ENCODE data around the gene RCBTB1.

Gene RCBTB1

GRCh38 chr13:49554387-49554786 is 31.0 kb downstream of the RCBTB1 start:
- Histone ChIP-seq H3F3A (ENCODE audit: insufficient read depth) (no peaks in the 10 kb centered on the region), H3K79me2 (ENCODE audit: insufficient read depth, low read length) (no peaks in the 10 kb centered on the region), H2AFZ (ENCODE audit: low read depth, low read length, severe bottlenecking) (no peak overlapping the region), H3K4me3 (ENCODE audit: insufficient read depth, low read length, poor library complexity, severe bottlenecking) (no peak overlapping the region), H3K9ac (ENCODE audit: low read length) (no peak overlapping the region), H3K36me3 (ENCODE audit: low read length) (peaks cover 12% of the 10 kb centered on the region), H3K4me2 (ENCODE audit: low read depth, low read length, poor library complexity, severe bottlenecking) (no peak overlapping the region), H3K27me3 (ENCODE audit: low read length) (no peaks in the 10 kb centered on the region), H3K9me2 (replicated peaks; ENCODE audit: insufficient read depth, low read length) (no peaks in the 10 kb centered on the region), H3K9me3 (ENCODE audit: insufficient read depth, low read length) (no peaks in the 10 kb centered on the region), H3K27ac (ENCODE audit: low read depth, low read length) (no peak overlapping the region), H4K20me1 (ENCODE audit: low read depth, low read length) (no peaks in the 10 kb centered on the region)
- TF ChIP-seq CTCF (IDR thresholded peaks at IDR 0.05; ENCODE audit: insufficient read depth, low read length, poor library complexity, severe bottlenecking) (no peak), EZH2phosphoT487 (conservative IDR thresholded peaks at IDR 0.05; ENCODE audit: low read length) (no peak)

- H3F3A ChIP-seq (ENCODE audit: insufficient read depth), result no peaks in the 10 kb centered on the region
- no peak overlapping the region for H3K27ac ChIP-seq (ENCODE audit: low read depth, low read length)
- no peak overlapping the region for H2AFZ ChIP-seq (ENCODE audit: low read depth, low read length, severe bottlenecking)
- no peak overlapping the region for H3K9ac ChIP-seq (ENCODE audit: low read length)
- H4K20me1 ChIP-seq (ENCODE audit: low read depth, low read length), result no peaks in the 10 kb centered on the region
- H3K79me2 ChIP-seq (ENCODE audit: insufficient read depth, low read length), result no peaks in the 10 kb centered on the region
- TF ChIP-seq EZH2phosphoT487 (conservative IDR thresholded peaks at IDR 0.05; ENCODE audit: low read length) (no peak), CTCF (IDR thresholded peaks at IDR 0.05; ENCODE audit: insufficient read depth, low read length, poor library complexity, severe bottlenecking) (no peak)
- no peaks in the 10 kb centered on the region for H3K9me2 ChIP-seq (replicated peaks; ENCODE audit: insufficient read depth, low read length)
- peaks cover 9% of the 10 kb centered on the region for H3K36me3 ChIP-seq (ENCODE audit: low read length)
- no peak overlapping the region for H3K4me2 ChIP-seq (ENCODE audit: low read depth, low read length, poor library complexity, severe bottlenecking)
- H3K9me3 ChIP-seq (ENCODE audit: insufficient read depth, low read length), result no peaks in the 10 kb centered on the region
- H3K4me3 ChIP-seq (ENCODE audit: insufficient read depth, low read length, poor library complexity, severe bottlenecking), result no peak overlapping the region
- no peaks in the 10 kb centered on the region for H3K27me3 ChIP-seq (ENCODE audit: low read length)
Observed at GRCh38 chr13:49553888-49554287, 31.5 kb downstream of the RCBTB1 start.

- Histone ChIP-seq H4K20me1 (ENCODE audit: low read depth, low read length) (no peaks in the 10 kb centered on the region), H3K36me3 (ENCODE audit: low read length) (peaks cover 7% of the 10 kb centered on the region; the same call in 1 of the 2 replicates)
Observed at GRCh38 chr13:49550942-49551644, 34.3 kb downstream of the RCBTB1 start.

More at GRCh38 chr13:49550942-49551644, 34.3 kb downstream of the RCBTB1 start:
- H3K4me2 ChIP-seq (ENCODE audit: low read depth, low read length, poor library complexity, severe bottlenecking), result no peak overlapping the region
- H3K4me3 ChIP-seq (ENCODE audit: insufficient read depth, low read length, poor library complexity, severe bottlenecking), result no peak overlapping the region
- no peak overlapping the region for H2AFZ ChIP-seq (ENCODE audit: low read depth, low read length, severe bottlenecking)
- no peak overlapping the region for H3K9ac ChIP-seq (ENCODE audit: low read length)
- no peaks in the 10 kb centered on the region for H3K27me3 ChIP-seq (ENCODE audit: low read length)
- no peaks in the 10 kb centered on the region for H3K9me3 ChIP-seq (ENCODE audit: insufficient read depth, low read length)
- no peaks in the 10 kb centered on the region for H3K9me2 ChIP-seq (replicated peaks; ENCODE audit: insufficient read depth, low read length)
- no peaks in the 10 kb centered on the region for H3F3A ChIP-seq (ENCODE audit: insufficient read depth)
- H3K79me2 ChIP-seq (ENCODE audit: insufficient read depth, low read length), result no peaks in the 10 kb centered on the region
- no peak overlapping the region for H3K27ac ChIP-seq (ENCODE audit: low read depth, low read length)
- no peak for TF ChIP-seq EZH2phosphoT487 (conservative IDR thresholded peaks at IDR 0.05; ENCODE audit: low read length)
- no peak for TF ChIP-seq CTCF (IDR thresholded peaks at IDR 0.05; ENCODE audit: insufficient read depth, low read length, poor library complexity, severe bottlenecking)
